HCT116 (cell line): ENCODE data around the gene PRR5L. TPM values are rescaled to one million over a fixed set of nuclear protein-coding genes. Genes with fewer than 3 reads are reported as not detected.

Experiments used
- ATF3 ChIP-seq: IDR thresholded peaks from 2 replicates; pipeline ENCODE4 v1.6.1; 2012
- CEBPB ChIP-seq: IDR thresholded peaks from 2 replicates; pipeline ENCODE4 v1.6.1; 2012; ENCODE audit warnings: low read depth
- CTCF ChIP-seq, 3 experiments: fragments of 200-600 bp in 1 of 3; sonication (generic) in 1 of 3; IDR thresholded peaks in 2 of 3; conservative IDR thresholded peaks in 1 of 3; 2 replicates each; pipeline ENCODE4 v1.5.1; 2012 to 2017; ENCODE audit warnings: low read depth in 2 of 3, low read length in 2 of 3, antibody characterized with exemption in 1 of 3, borderline replicate concordance in 1 of 3, control low read depth in 1 of 3, mild to moderate bottlenecking in 1 of 3, mixed read lengths in 1 of 3, mixed run types in 1 of 3, moderate library complexity in 1 of 3; ENCODE audit not compliant: insufficient read depth in 1 of 3
- EZH2 ChIP-seq: fragments of 200-600 bp; sonication (generic); IDR thresholded peaks from 2 replicates; pipeline ENCODE4 v1.6.1; 2017; ENCODE audit warnings: antibody characterized with exemption, mixed run types
- FOSL1 ChIP-seq: IDR thresholded peaks from 2 replicates; pipeline ENCODE4 v1.6.1; 2012; ENCODE audit warnings: low read depth
- POLR2AphosphoS5 ChIP-seq: IDR thresholded peaks from 2 replicates; pipeline ENCODE4 v1.6.1; 2011; ENCODE audit warnings: mild to moderate bottlenecking, low read depth, low read length, moderate library complexity
- REST ChIP-seq: IDR thresholded peaks from 2 replicates; pipeline ENCODE4 v1.6.1; 2012; ENCODE audit warnings: low read depth
- SP1 ChIP-seq: IDR thresholded peaks from 2 replicates; pipeline ENCODE4 v1.6.1; 2012; ENCODE audit warnings: low read depth
- YY1 ChIP-seq: IDR thresholded peaks from 2 replicates; pipeline ENCODE4 v1.6.1; 2011; ENCODE audit warnings: low read length, low read depth, moderate library complexity, mild to moderate bottlenecking; ENCODE audit not compliant: insufficient replicate concordance; ENCODE audit errors: extremely low read depth
- ZNF274 ChIP-seq: fragments of 200-500 bp; sonication (Bioruptor generic); IDR thresholded peaks from 2 replicates; pipeline ENCODE4 v1.6.1; 2014; ENCODE audit warnings: mild to moderate bottlenecking, low read depth, low read length, inconsistent platforms
- total RNA-seq: library from RNA; stranded (reverse); gene quantifications from one replicate; pipeline ENCODE4 v1.2.1, GENCODE V29; 2021; ENCODE audit not compliant: unreplicated experiment

The PRR5L gene
- total RNA-seq, 1 experiment from 2014 or later: 0.47 TPM

- no peak for TF ChIP-seq FOSL1
- no peak for TF ChIP-seq EZH2
- no peak for TF ChIP-seq REST
- no peak for TF ChIP-seq ZNF274
- no peak for TF ChIP-seq POLR2AphosphoS5
- TF ChIP-seq ATF3: no peak
- TF ChIP-seq CTCF (IDR thresholded peaks at IDR 0.05 in 2 of 3, conservative IDR thresholded peaks at IDR 0.05 in 1 of 3; ENCODE audit: borderline replicate concordance in 1 of 3, insufficient read depth in 1 of 3, low read depth in 2 of 3, low read length in 2 of 3): peak; percentile 31 to 62 (median 55); a peak in 4 of 6 replicates
- no peak for TF ChIP-seq CEBPB
- TF ChIP-seq SP1: no peak
- TF ChIP-seq YY1: no peak
- TF ChIP-seq, all 23 proteins: peak for 3
These were observed 3.8 kb upstream of the PRR5L start (continued) for GRCh38 chr11:36292311-36292722.
